Panc1 (cell line): ENCODE data around the gene TP53BP2. TPM values are rescaled to one million over a fixed set of nuclear protein-coding genes. Genes with fewer than 3 reads are reported as not detected.

Experiments
- ATAC-seq: fragments of 200-7000 bp; cut with Tn5 transposase; 2 replicates; pipeline ENCODE4 v1.9.1; 2020; ENCODE audit warnings: mild to moderate bottlenecking, moderate library complexity
- BruUV-seq: library from RNA; stranded (reverse); fragments of 400-500 nt; replicated peaks from 2 replicates; lab custom pipeline; 2021; lab: Mats Ljungman, UMichigan
- CTCF ChIA-PET: fragments of 300-600 bp; sonication (Branson Sonifier 250); formaldehyde crosslinking; loops from one replicate; lab custom pipeline; 2022; ENCODE audit warnings: antibody characterized with exemption; lab: Charles Lee
- POLR2A ChIA-PET: fragments of 300-600 bp; sonication (Branson Sonifier 250); formaldehyde crosslinking; loops from one replicate; lab custom pipeline; 2022; ENCODE audit warnings: antibody characterized with exemption; lab: Charles Lee
- DNase-seq: peaks from one replicate; pipeline ENCODE4 v3.0.0-alpha.2; 2010; ENCODE audit warnings: low read depth, low spot score
- H3K27ac ChIP-seq: 2 replicates; pipeline ENCODE4 v1.5.1; 2011; ENCODE audit warnings: mild to moderate bottlenecking, low read length, inconsistent platforms
- H3K27me3 ChIP-seq: fragments of 200-500 bp; sonication (Bioruptor generic); 2 replicates; pipeline ENCODE4 v1.6.0; 2014; ENCODE audit warnings: low read length, inconsistent platforms; ENCODE audit not compliant: control insufficient read depth, insufficient read depth
- H3K36me3 ChIP-seq: fragments of 200-500 bp; sonication (Bioruptor generic); 2 replicates; pipeline ENCODE4 v1.5.1; 2014; ENCODE audit warnings: inconsistent platforms, mild to moderate bottlenecking, low read length, moderate library complexity; ENCODE audit not compliant: control insufficient read depth, insufficient read depth
- H3K4me1 ChIP-seq: 2 replicates; pipeline ENCODE4 v1.5.1; 2011; ENCODE audit warnings: inconsistent platforms, mild to moderate bottlenecking, low read length, moderate library complexity; ENCODE audit not compliant: control insufficient read depth, insufficient read depth
- H3K4me3 ChIP-seq, 2 experiments: 2 replicates each; pipeline ENCODE4 v1.5.1; 2011 to 2012; ENCODE audit warnings: low read depth in 2 of 2, low read length in 2 of 2, mild to moderate bottlenecking in 2 of 2, inconsistent platforms in 1 of 2, moderate library complexity in 1 of 2
- H3K9me3 ChIP-seq: fragments of 200-500 bp; sonication (Bioruptor generic); 2 replicates; pipeline ENCODE4 v1.5.1; 2014; ENCODE audit warnings: low read depth, mild to moderate bottlenecking, inconsistent platforms, low read length, moderate library complexity; ENCODE audit not compliant: control insufficient read depth, insufficient read depth
- POLR2AphosphoS5 ChIP-seq: IDR thresholded peaks from 2 replicates; pipeline ENCODE4 v1.6.1; 2012; ENCODE audit warnings: mild to moderate bottlenecking, low read depth, low read length, moderate library complexity
- SIN3A ChIP-seq: IDR thresholded peaks from 2 replicates; pipeline ENCODE4 v1.6.1; 2012; ENCODE audit warnings: low read depth, mild to moderate bottlenecking, low read length, moderate library complexity, borderline replicate concordance; ENCODE audit not compliant: insufficient read depth
- TCF7L2 ChIP-seq: IDR thresholded peaks from 2 replicates; pipeline ENCODE4 v1.6.1; 2011; ENCODE audit warnings: mild to moderate bottlenecking, low read depth, low read length, inconsistent platforms
- in situ Hi-C: cut with HindIII; loops from 2 replicates; pipeline ENCODE4 v1.10.0; 2016; ENCODE audit warnings: low sequenced_read_pairs, low pct_unique_long_range_greater_than_20kb
- intact Hi-C: fragments of 100-400 bp; cut with micrococcal nuclease; formaldehyde crosslinking; loops from one replicate; pipeline ENCODE4 v1.10.0; 2022; ENCODE audit not compliant: unreplicated experiment
- total RNA-seq: library from RNA; stranded (reverse); gene quantifications from one replicate; pipeline ENCODE4 v1.2.1, GENCODE V29; 2021; ENCODE audit not compliant: unreplicated experiment
- TF ChIP-seq, protein P1 (sequence below): fragments of 450-650 bp; IDR thresholded peaks from 2 replicates; pipeline ENCODE4 v1.5.1; 2017; ENCODE audit warnings: mild to moderate bottlenecking
- TF ChIP-seq, protein P2 (sequence below), 2 experiments: IDR thresholded peaks; 2 replicates each; pipeline ENCODE4 v1.6.1; 2011 to 2012; ENCODE audit warnings: low read depth in 2 of 2, control low read depth in 1 of 2, low read length in 1 of 2, mild to moderate bottlenecking in 1 of 2, moderate library complexity in 1 of 2; ENCODE audit not compliant: insufficient read depth in 1 of 2

Gene TP53BP2
- total RNA-seq, 1 experiment from 2014 or later, result 51.4 TPM

DNA sequence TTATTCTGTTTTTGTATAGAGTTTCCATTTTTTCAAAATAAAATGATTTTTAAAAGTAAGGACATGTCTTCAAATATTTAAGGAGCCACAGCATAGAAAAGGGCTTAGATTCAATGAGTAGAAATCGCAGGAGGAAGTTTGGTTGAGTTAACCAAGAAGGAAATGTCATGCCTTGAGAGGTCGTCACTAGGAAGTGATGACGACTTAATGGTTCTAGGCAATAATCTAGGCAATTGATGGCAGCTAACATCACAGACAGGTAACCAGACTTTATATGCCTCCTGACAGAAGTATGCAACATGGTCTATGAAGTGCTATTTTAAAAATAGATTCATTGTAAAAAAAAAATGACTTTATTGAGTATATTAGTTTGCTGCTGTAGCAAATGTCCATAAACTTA, 32.1 kb upstream of the TP53BP2 start:
- no peak overlapping the region for H3K27ac ChIP-seq
- no peak overlapping the region for H3K4me3 ChIP-seq
- no peaks in the 10 kb centered on the region for H3K36me3 ChIP-seq
- DNase-seq, result no peak
- in situ Hi-C loops (no loop called here), intact Hi-C loops (no loop called here)
- CTCF ChIA-PET, result no interaction called here
- BruUV-seq, result no TSS peak
- TF ChIP-seq TCF7L2 (no peak), SIN3A (no peak), POLR2AphosphoS5 (no peak)
- TF ChIP-seq, protein P1, sequence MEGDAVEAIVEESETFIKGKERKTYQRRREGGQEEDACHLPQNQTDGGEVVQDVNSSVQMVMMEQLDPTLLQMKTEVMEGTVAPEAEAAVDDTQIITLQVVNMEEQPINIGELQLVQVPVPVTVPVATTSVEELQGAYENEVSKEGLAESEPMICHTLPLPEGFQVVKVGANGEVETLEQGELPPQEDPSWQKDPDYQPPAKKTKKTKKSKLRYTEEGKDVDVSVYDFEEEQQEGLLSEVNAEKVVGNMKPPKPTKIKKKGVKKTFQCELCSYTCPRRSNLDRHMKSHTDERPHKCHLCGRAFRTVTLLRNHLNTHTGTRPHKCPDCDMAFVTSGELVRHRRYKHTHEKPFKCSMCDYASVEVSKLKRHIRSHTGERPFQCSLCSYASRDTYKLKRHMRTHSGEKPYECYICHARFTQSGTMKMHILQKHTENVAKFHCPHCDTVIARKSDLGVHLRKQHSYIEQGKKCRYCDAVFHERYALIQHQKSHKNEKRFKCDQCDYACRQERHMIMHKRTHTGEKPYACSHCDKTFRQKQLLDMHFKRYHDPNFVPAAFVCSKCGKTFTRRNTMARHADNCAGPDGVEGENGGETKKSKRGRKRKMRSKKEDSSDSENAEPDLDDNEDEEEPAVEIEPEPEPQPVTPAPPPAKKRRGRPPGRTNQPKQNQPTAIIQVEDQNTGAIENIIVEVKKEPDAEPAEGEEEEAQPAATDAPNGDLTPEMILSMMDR, result no peak
- TF ChIP-seq, protein P2, sequence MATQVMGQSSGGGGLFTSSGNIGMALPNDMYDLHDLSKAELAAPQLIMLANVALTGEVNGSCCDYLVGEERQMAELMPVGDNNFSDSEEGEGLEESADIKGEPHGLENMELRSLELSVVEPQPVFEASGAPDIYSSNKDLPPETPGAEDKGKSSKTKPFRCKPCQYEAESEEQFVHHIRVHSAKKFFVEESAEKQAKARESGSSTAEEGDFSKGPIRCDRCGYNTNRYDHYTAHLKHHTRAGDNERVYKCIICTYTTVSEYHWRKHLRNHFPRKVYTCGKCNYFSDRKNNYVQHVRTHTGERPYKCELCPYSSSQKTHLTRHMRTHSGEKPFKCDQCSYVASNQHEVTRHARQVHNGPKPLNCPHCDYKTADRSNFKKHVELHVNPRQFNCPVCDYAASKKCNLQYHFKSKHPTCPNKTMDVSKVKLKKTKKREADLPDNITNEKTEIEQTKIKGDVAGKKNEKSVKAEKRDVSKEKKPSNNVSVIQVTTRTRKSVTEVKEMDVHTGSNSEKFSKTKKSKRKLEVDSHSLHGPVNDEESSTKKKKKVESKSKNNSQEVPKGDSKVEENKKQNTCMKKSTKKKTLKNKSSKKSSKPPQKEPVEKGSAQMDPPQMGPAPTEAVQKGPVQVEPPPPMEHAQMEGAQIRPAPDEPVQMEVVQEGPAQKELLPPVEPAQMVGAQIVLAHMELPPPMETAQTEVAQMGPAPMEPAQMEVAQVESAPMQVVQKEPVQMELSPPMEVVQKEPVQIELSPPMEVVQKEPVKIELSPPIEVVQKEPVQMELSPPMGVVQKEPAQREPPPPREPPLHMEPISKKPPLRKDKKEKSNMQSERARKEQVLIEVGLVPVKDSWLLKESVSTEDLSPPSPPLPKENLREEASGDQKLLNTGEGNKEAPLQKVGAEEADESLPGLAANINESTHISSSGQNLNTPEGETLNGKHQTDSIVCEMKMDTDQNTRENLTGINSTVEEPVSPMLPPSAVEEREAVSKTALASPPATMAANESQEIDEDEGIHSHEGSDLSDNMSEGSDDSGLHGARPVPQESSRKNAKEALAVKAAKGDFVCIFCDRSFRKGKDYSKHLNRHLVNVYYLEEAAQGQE (IDR thresholded peaks at IDR 0.05; ENCODE audit: insufficient read depth in 1 of 2, low read depth in 2 of 2, low read length in 1 of 2), result no peak
- H3K27me3 ChIP-seq, result no peaks in the 10 kb centered on the region; the same call in 1 of the 2 replicates
- no peaks in the 10 kb centered on the region for H3K9me3 ChIP-seq
- POLR2A ChIA-PET, result no interaction called here
- H3K4me1 ChIP-seq, result no peaks in the 10 kb centered on the region
- no peak for ATAC-seq

DNA sequence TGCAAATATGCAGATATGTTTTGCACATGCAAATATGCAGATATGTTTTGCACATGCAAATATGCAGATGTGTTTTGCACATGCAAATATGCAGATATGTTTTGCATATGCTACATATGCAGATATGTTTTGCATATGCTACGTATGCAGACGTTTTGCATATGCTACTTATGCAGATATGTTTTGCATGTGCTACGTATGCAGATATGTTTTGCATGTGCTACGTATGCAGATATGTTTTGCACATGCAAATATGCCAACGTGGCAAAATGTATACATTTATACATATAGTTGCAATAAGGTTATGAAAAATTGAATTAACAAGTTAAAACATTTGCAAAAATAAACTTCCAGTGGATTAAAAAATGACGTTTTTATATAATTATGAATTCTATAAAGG, 30.8 kb upstream of the TP53BP2 start:
- ATAC-seq, result no peak
- Histone ChIP-seq H3K4me1 (no peaks in the 10 kb centered on the region), H3K9me3 (no peaks in the 10 kb centered on the region), H3K27ac (no peak overlapping the region), H3K4me3 (no peak overlapping the region), H3K27me3 (no peaks in the 10 kb centered on the region; the same call in 1 of the 2 replicates), H3K36me3 (no peaks in the 10 kb centered on the region)
- ChIA-PET CTCF (no interaction called here), POLR2A (no interaction called here)
- no peak for DNase-seq
- intact Hi-C loops, result no loop called here
- in situ Hi-C loops, result no loop called here
- no TSS peak for BruUV-seq
- no peak for TF ChIP-seq SIN3A
- TF ChIP-seq, protein P1, result no peak
- TF ChIP-seq, protein P2 (IDR thresholded peaks at IDR 0.05; ENCODE audit: insufficient read depth in 1 of 2, low read depth in 2 of 2, low read length in 1 of 2), result no peak
- no peak for TF ChIP-seq POLR2AphosphoS5
- TF ChIP-seq TCF7L2, result no peak
